ENCODE results near the gene ZNF444. TPM values are rescaled to one million over a fixed set of nuclear protein-coding genes. Genes with fewer than 3 reads are reported as not detected.

Gene ZNF444
- total and polyA plus RNA-seq, 4 donors: 6.1 to 30.4 (median 21.0) TPM

DNA sequence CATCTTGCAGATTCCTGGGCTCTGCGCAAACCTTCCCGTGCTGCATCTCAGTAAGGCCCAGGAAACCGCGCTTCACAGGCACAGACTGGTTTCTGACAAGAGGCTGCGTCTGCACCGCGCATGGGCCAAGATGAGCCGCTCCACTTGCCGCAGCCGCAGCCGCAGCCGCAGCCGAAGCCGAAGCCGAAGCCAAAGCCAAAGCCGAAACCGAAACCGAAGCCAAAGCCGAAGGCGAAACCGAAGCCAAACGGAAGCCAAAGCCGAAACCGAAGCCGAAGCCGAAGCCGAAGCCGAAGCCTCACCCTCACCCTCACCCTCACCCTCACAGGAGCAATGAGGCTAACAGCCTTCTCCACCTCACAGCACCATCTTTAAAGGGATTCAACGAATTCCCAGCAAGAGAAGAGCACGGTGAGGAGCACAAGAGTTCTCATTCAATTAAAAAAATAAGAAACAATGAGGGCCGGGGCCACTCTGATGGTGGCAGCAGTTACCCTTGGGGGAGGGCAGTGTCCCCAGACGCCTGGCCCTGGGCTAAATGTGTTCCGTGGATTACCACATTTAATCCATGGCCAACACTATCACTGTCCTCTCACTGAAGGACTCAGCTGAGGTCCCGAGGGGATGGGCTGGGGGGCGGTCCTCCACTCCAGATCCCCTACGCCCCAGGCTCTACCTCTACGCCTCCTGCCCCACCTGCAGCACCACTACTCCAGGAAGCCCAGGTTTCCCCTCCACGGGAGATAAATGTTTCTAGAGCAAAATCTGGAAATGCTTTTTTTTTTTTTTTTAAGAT lies 49.1 kb upstream of the ZNF444 start:
- no peaks in the 10 kb centered on the region for H3K9me3 ChIP-seq (ENCODE audit: control insufficient read depth in 4 of 4, low read length in 3 of 4)
- H3K4me1 ChIP-seq (ENCODE audit: control insufficient read depth in 4 of 4, insufficient read depth in 4 of 4, low read length in 3 of 4): no peaks in the 10 kb centered on the region
- peaks cover 6 to 19% (median 8%) of the 10 kb centered on the region in 4 donors for H3K36me3 ChIP-seq (ENCODE audit: control insufficient read depth in 4 of 4, insufficient read depth in 3 of 4, low read depth in 1 of 4, low read length in 3 of 4)
- no peak for DNase-seq (ENCODE audit: low spot score)
- H3K9ac ChIP-seq (ENCODE audit: low read depth in 1 of 2, low read length in 2 of 2): no peak overlapping the region
- 86% methylated on average over 38 of the region's 38 CpGs for WGBS
- TF ChIP-seq RAD21 (IDR thresholded peaks at IDR 0.05) (no peak), GABPA (IDR thresholded peaks at IDR 0.05 in 1 of 2, conservative IDR thresholded peaks at IDR 0.05 in 1 of 2) (no peak), ZBTB33 (IDR thresholded peaks at IDR 0.05) (no peak), REST (IDR thresholded peaks at IDR 0.05) (no peak), HNF4G (IDR thresholded peaks at IDR 0.05) (no peak), TAF1 (conservative IDR thresholded peaks at IDR 0.05) (no peak), NR2F2 (IDR thresholded peaks at IDR 0.05) (no peak), RXRA (IDR thresholded peaks at IDR 0.05) (no peak), JUND (IDR thresholded peaks at IDR 0.05) (no peak), EGR1 (IDR thresholded peaks at IDR 0.05; ENCODE audit: low read depth in 2 of 2) (no peak), SP1 (IDR thresholded peaks at IDR 0.05) (no peak), FOXA1 (IDR thresholded peaks at IDR 0.05) (no peak), HNF4A (conservative IDR thresholded peaks at IDR 0.05) (no peak), FOXA2 (IDR thresholded peaks at IDR 0.05) (no peak), YY1 (IDR thresholded peaks at IDR 0.05) (no peak), ATF3 (IDR thresholded peaks at IDR 0.05) (no peak)
- TF ChIP-seq, protein P1, sequence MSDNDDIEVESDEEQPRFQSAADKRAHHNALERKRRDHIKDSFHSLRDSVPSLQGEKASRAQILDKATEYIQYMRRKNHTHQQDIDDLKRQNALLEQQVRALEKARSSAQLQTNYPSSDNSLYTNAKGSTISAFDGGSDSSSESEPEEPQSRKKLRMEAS (IDR thresholded peaks at IDR 0.05): no peak
- TF ChIP-seq, protein P2, sequence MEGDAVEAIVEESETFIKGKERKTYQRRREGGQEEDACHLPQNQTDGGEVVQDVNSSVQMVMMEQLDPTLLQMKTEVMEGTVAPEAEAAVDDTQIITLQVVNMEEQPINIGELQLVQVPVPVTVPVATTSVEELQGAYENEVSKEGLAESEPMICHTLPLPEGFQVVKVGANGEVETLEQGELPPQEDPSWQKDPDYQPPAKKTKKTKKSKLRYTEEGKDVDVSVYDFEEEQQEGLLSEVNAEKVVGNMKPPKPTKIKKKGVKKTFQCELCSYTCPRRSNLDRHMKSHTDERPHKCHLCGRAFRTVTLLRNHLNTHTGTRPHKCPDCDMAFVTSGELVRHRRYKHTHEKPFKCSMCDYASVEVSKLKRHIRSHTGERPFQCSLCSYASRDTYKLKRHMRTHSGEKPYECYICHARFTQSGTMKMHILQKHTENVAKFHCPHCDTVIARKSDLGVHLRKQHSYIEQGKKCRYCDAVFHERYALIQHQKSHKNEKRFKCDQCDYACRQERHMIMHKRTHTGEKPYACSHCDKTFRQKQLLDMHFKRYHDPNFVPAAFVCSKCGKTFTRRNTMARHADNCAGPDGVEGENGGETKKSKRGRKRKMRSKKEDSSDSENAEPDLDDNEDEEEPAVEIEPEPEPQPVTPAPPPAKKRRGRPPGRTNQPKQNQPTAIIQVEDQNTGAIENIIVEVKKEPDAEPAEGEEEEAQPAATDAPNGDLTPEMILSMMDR (IDR thresholded peaks at IDR 0.05; ENCODE audit: low read depth, low read length, missing input control): no peak
- no peak overlapping the region for H3K4me3 ChIP-seq (ENCODE audit: low read depth in 1 of 3, low read length in 3 of 3)
- H3K27me3 ChIP-seq (ENCODE audit: control insufficient read depth in 4 of 4, insufficient read depth in 4 of 4, low read length in 3 of 4): no peaks in the 10 kb centered on the region
- H3K27ac ChIP-seq (ENCODE audit: low read depth in 1 of 2, low read length in 2 of 2): no peak overlapping the region
